Caco-2 (cell line): Measurements from ENCODE around the gene C6orf163. TPM values are rescaled to one million over a fixed set of nuclear protein-coding genes. Genes with fewer than 3 reads are reported as not detected.

Experiments
- BruUV-seq: library from RNA; stranded (reverse); fragments of 400-500 nt; replicated peaks from 2 replicates; lab custom pipeline; 2021; lab: Mats Ljungman, UMichigan
- CTCF ChIA-PET: fragments of 300-600 bp; sonication (Branson Sonifier 250); formaldehyde crosslinking; loops from one replicate; lab custom pipeline; 2022; ENCODE audit warnings: antibody characterized with exemption; lab: Charles Lee
- POLR2A ChIA-PET: fragments of 300-600 bp; sonication (Branson Sonifier 250); formaldehyde crosslinking; loops from one replicate; lab custom pipeline; 2022; ENCODE audit warnings: antibody characterized with exemption; lab: Charles Lee
- DNase-seq, 2 experiments: peaks; one replicate each; pipeline versions ENCODE4 v3.0.0 to v3.0.0-alpha.2; 2020 to 2022
- H3K27me3 ChIP-seq: replicated peaks from 2 replicates; pipeline ENCODE4 v1.6.0; 2011; ENCODE audit warnings: low read length; ENCODE audit not compliant: control insufficient read depth, insufficient read depth
- H3K36me3 ChIP-seq: 2 replicates; pipeline ENCODE4 v1.5.1; 2011; ENCODE audit warnings: low read length; ENCODE audit not compliant: control insufficient read depth, insufficient read depth
- H3K4me1 ChIP-seq: fragments of 250-450 bp; sonication (Bioruptor Pico); 2 replicates; pipeline ENCODE4 v1.5.1; 2020; ENCODE audit warnings: mild to moderate bottlenecking
- H3K4me3 ChIP-seq: 2 replicates; pipeline ENCODE4 v1.5.1; 2011; ENCODE audit warnings: low read depth, mild to moderate bottlenecking, control low read depth, low read length
- H3K9me3 ChIP-seq: fragments of 250-450 bp; sonication (Bioruptor Pico); 2 replicates; pipeline ENCODE4 v1.5.1; 2020; ENCODE audit warnings: mild to moderate bottlenecking, moderate library complexity
- H3K27ac Mint-ChIP-seq: one replicate; pipeline ENCODE4 v1.8.0; 2022; ENCODE audit warnings: mixed read lengths; ENCODE audit not compliant: unreplicated experiment
- H3K27me3 Mint-ChIP-seq: one replicate; pipeline ENCODE4 v1.8.0; 2022; ENCODE audit warnings: mixed read lengths; ENCODE audit not compliant: insufficient read depth, unreplicated experiment
- H3K36me3 Mint-ChIP-seq: one replicate; pipeline ENCODE4 v1.8.0; 2022; ENCODE audit warnings: mild to moderate bottlenecking, mixed read lengths; ENCODE audit not compliant: insufficient read depth, unreplicated experiment
- H3K4me1 Mint-ChIP-seq: one replicate; pipeline ENCODE4 v1.8.0; 2022; ENCODE audit warnings: low read depth, mixed read lengths; ENCODE audit not compliant: unreplicated experiment
- H3K4me3 Mint-ChIP-seq: one replicate; pipeline ENCODE4 v1.8.0; 2022; ENCODE audit warnings: mild to moderate bottlenecking, moderate library complexity, mixed read lengths; ENCODE audit not compliant: unreplicated experiment
- H3K9me3 Mint-ChIP-seq: one replicate; pipeline ENCODE4 v1.8.0; 2022; ENCODE audit warnings: mixed read lengths; ENCODE audit not compliant: unreplicated experiment
- CTCF ChIP-seq, 2 experiments: fragments of 200-600 bp in 1 of 2; IDR thresholded peaks; 1 replicate in 1 of 2; 2 replicates in 1 of 2; pipeline versions ENCODE4 v1.5.1 to v1.8.0; 2011 to 2022; ENCODE audit warnings: antibody characterized with exemption in 1 of 2, control low read depth in 1 of 2, inconsistent platforms in 1 of 2, low read depth in 1 of 2, low read length in 1 of 2, mild to moderate bottlenecking in 1 of 2, moderate library complexity in 1 of 2; ENCODE audit not compliant: insufficient read depth in 1 of 2, severe bottlenecking in 1 of 2, unreplicated experiment in 1 of 2
- intact Hi-C: fragments of 100-400 bp; cut with micrococcal nuclease; formaldehyde crosslinking; loops from one replicate; pipeline ENCODE4 v1.10.0; 2022; ENCODE audit not compliant: unreplicated experiment
- total RNA-seq: library from RNA; stranded (reverse); gene quantifications from 2 replicates; pipeline ENCODE4 v1.2.3, GENCODE V29; 2022

Gene C6orf163
- total RNA-seq, 1 experiment from 2014 or later, result 2.3 TPM

DNA sequence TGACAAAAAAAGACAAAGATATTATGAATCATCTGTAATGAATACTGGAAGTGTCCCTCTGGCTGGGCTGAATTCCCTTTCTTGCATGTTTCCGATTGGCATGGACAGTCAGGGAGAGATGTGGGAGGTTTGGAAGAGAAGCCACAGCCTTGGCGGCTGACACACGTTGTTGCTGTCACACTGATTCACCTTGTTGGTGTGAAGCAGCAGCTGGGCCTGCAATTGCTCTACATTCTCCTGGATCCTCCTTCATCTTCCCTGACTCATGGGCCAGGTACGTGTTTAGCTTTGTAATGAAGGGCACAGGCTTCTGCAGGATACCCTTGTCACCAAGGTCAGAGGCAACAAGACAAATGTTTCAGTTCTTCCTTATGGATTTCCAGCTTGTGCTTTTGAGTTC lies 35.6 kb upstream of the C6orf163 start:
- no peak overlapping the region for H3K27ac Mint-ChIP-seq
- no peaks in the 10 kb centered on the region for H3K36me3 Mint-ChIP-seq
- no TSS peak for BruUV-seq
- H3K9me3 Mint-ChIP-seq, result peaks cover 5% of the 10 kb centered on the region
- peaks cover 4% of the 10 kb centered on the region for H3K27me3 Mint-ChIP-seq
- DNase-seq, result no peak
- Histone ChIP-seq H3K9me3 (no peaks in the 10 kb centered on the region), H3K27me3 (no peaks in the 10 kb centered on the region), H3K4me3 (no peak overlapping the region), H3K36me3 (no peaks in the 10 kb centered on the region), H3K4me1 (no peaks in the 10 kb centered on the region)
- no peaks in the 10 kb centered on the region for H3K4me1 Mint-ChIP-seq
- ChIA-PET CTCF (no interaction called here), POLR2A (no interaction called here)
- intact Hi-C loops, result no loop called here
- H3K4me3 Mint-ChIP-seq, result no peak overlapping the region
- TF ChIP-seq CTCF (IDR thresholded peaks at IDR 0.05; ENCODE audit: insufficient read depth in 1 of 2, low read depth in 1 of 2, low read length in 1 of 2, severe bottlenecking in 1 of 2, unreplicated experiment in 1 of 2), result no peak

GRCh38 chr6:87312860-87313259 lies 31.8 kb upstream of the C6orf163 start:
- H3K4me3 ChIP-seq, result no peak overlapping the region
- no peak for DNase-seq
- H3K9me3 ChIP-seq, result no peaks in the 10 kb centered on the region
- no peaks in the 10 kb centered on the region for H3K9me3 Mint-ChIP-seq
- H3K36me3 Mint-ChIP-seq, result no peaks in the 10 kb centered on the region
- no TSS peak for BruUV-seq
- ChIA-PET CTCF (interaction anchor here (1.1 kb wide), 1 partner anchor 246 kb away, joined by 3 read pairs; no protein-coding TSS in a partner anchor), POLR2A (no interaction called here)
- no peak for TF ChIP-seq CTCF (IDR thresholded peaks at IDR 0.05; ENCODE audit: insufficient read depth in 1 of 2, low read depth in 1 of 2, low read length in 1 of 2, severe bottlenecking in 1 of 2, unreplicated experiment in 1 of 2)
- no peaks in the 10 kb centered on the region for H3K4me1 ChIP-seq
- no peaks in the 10 kb centered on the region for H3K36me3 ChIP-seq
- H3K27ac Mint-ChIP-seq, result no peak overlapping the region
- no peaks in the 10 kb centered on the region for H3K27me3 ChIP-seq
- no peak overlapping the region for H3K4me3 Mint-ChIP-seq
- no peaks in the 10 kb centered on the region for H3K4me1 Mint-ChIP-seq
- H3K27me3 Mint-ChIP-seq, result peaks cover 2% of the 10 kb centered on the region
- intact Hi-C loops, result no loop called here

DNA sequence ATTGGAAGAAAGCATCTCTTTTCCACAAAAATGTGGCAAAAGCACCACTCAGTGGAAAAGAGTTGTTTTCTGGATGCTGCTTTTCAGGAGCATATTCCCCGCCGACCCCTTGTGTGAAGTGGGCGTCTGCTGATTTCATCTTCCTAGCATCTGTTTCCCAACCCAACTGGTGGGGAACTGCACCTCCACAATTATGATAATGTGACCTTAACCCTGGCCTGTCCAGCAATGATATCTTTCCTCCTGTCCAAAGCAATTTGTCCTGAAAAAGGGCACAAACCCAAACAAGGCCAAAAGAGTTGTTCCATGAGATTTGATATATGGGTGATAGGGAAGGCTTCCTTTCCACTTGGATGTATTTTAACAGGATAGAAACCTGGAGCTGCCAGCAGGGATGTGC lies 29.5 kb upstream of the C6orf163 start:
- no peaks in the 10 kb centered on the region for H3K9me3 Mint-ChIP-seq
- intact Hi-C loops, result no loop called here

More for the DNA sequence above, 29.5 kb upstream of the C6orf163 start:
- no TSS peak for BruUV-seq
- Mint-ChIP-seq H3K36me3 (no peaks in the 10 kb centered on the region), H3K4me1 (no peaks in the 10 kb centered on the region), H3K4me3 (no peak overlapping the region), H3K27me3 (peaks cover 2% of the 10 kb centered on the region), H3K27ac (no peak overlapping the region)
- Histone ChIP-seq H3K36me3 (no peaks in the 10 kb centered on the region), H3K4me1 (no peaks in the 10 kb centered on the region), H3K27me3 (no peaks in the 10 kb centered on the region), H3K9me3 (no peaks in the 10 kb centered on the region), H3K4me3 (no peak overlapping the region)
- no peak for DNase-seq
- CTCF ChIA-PET, result no interaction called here
- no peak for TF ChIP-seq CTCF (IDR thresholded peaks at IDR 0.05; ENCODE audit: insufficient read depth in 1 of 2, low read depth in 1 of 2, low read length in 1 of 2, severe bottlenecking in 1 of 2, unreplicated experiment in 1 of 2)
- POLR2A ChIA-PET, result no interaction called here
